Body of pancreas (tissue), 4 donors: ENCODE data around the gene CEP85L. TPM values are rescaled to one million over a fixed set of nuclear protein-coding genes. Genes with fewer than 3 reads are reported as not detected.

Experiments used
- ATAC-seq: fragments of 150-250 bp; one replicate; pipeline ENCODE4 v1.9.1; 2016
- DNase-seq, 4 donors: peaks; one replicate each; pipeline ENCODE4 v3.0.0-alpha.2; 2019
- H3K27ac ChIP-seq, 4 donors: fragments of 200-600 bp; sonication (generic); 1 replicate in 3 of 4; 2 replicates in 1 of 4; pipeline versions ENCODE4 v1.5.1 to v1.6.1; 2016 to 2019; ENCODE audit warnings: mild to moderate bottlenecking in 1 of 4, mixed read lengths in 1 of 4, moderate library complexity in 1 of 4
- H3K27me3 ChIP-seq, 2 donors: fragments of 200-600 bp; sonication (generic); one replicate each; pipeline ENCODE4 v1.6.0; 2016; ENCODE audit warnings: mild to moderate bottlenecking in 1 of 2
- H3K36me3 ChIP-seq, 2 donors: fragments of 200-600 bp; sonication (generic); replicated peaks in 1 of 2; 2 replicates each; pipeline ENCODE4 v1.5.1; 2016; ENCODE audit warnings: low read depth in 2 of 2; ENCODE audit not compliant: insufficient read depth in 1 of 2
- H3K4me1 ChIP-seq: fragments of 200-600 bp; sonication (generic); one replicate; pipeline ENCODE4 v1.6.0; 2016
- H3K4me3 ChIP-seq, 2 donors: fragments of 200-600 bp; sonication (generic); 1 replicate in 1 of 2; 2 replicates in 1 of 2; pipeline ENCODE4 v1.5.1; 2016 to 2019
- H3K9me3 ChIP-seq, 3 donors: fragments of 200-600 bp; sonication (generic); 1 replicate in 2 of 3; 2 replicates in 1 of 3; pipeline ENCODE4 v1.5.1; 2016
- CTCF ChIP-seq, 7 experiments: fragments of 450-650 bp in 4 of 7; fragments of 200-600 bp in 3 of 7; sonication (generic) in 3 of 7; IDR thresholded peaks; one replicate each; pipeline ENCODE4 v1.5.1; 2016 to 2019; ENCODE audit warnings: antibody characterized with exemption in 7 of 7
- POLR2A ChIP-seq, 3 donors: fragments of 450-650 bp; IDR thresholded peaks; one replicate each; pipeline ENCODE4 v1.6.1; 2016; ENCODE audit warnings: antibody characterized with exemption in 3 of 3, mild to moderate bottlenecking in 2 of 3
- WGBS, 2 donors: methylation state at CpG; one replicate each; pipeline ENCODE4 v1.1.5; 2017; 5-methylcytosine and 5-hydroxymethylcytosine counted together
- intact Hi-C: fragments of 100-400 bp; cut with DNase I; formaldehyde crosslinking; loops from one replicate; pipeline ENCODE4 v1.15.1; 2023
- total RNA-seq, 2 donors: library from RNA; depleted of rRNA; stranded (reverse); fragments of >200 nt; gene quantifications; one replicate each; pipeline ENCODE4 v1.1.0, GENCODE V29; 2016

The CEP85L gene
- total RNA-seq, 2 donors from 2014 or later: 8.2 to 9.9 TPM

DNA sequence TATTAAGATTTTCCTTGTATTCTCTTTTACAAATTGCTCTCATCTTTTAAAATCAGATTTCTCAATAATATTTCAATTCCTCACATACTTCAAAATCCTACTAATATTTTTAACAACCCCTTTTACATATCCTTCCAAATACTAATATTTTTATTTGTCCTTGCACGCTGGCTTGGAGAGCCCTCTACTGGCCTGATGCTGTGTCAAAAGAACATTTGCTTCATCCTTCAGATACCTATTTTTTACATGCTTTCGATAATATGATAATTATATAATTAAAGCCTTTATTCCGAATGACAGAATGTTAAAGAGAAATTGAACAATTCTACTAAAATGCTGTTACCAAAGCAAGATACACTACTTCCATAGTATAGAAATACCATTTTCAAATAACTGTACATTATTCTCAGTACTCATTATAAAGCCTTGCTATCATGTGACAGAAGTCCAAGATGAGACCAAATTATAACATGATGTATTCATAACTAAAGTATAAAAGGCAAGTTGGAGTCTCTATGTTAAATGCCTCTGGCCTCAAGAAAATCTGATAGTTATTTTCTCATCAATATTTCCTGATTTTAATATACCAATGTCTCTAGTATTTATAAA is 142.3 kb downstream of the CEP85L start:
- intact Hi-C loops: no loop called here
- TF ChIP-seq CTCF (IDR thresholded peaks at IDR 0.05): peak in 6 of 7 experiments; percentile 17 to 43 (median 35)
- no peak for TF ChIP-seq POLR2A (IDR thresholded peaks at IDR 0.05)
- H3K36me3 ChIP-seq: no peaks in the 10 kb centered on the region

GRCh38 chr6:118507636-118508035 is 143.8 kb downstream of the CEP85L start:
- ATAC-seq (no peak), DNase-seq (no peak)
- Histone ChIP-seq H3K36me3 (no peaks in the 10 kb centered on the region), H3K9me3 (no peaks in the 10 kb centered on the region), H3K4me1 (no peaks in the 10 kb centered on the region), H3K4me3 (no peak overlapping the region), H3K27me3 (no peaks in the 10 kb centered on the region), H3K27ac (no peak overlapping the region)
- WGBS, 2 donors: 94 to 96% methylated on average over 1 of the region's 1 CpG
- TF ChIP-seq POLR2A (IDR thresholded peaks at IDR 0.05): no peak
- no peak for TF ChIP-seq CTCF (IDR thresholded peaks at IDR 0.05)
- intact Hi-C loops: no loop called here

More for the DNA sequence above, 142.3 kb downstream of the CEP85L start:
- Histone ChIP-seq H3K4me3 (no peak overlapping the region), H3K27me3 (no peaks in the 10 kb centered on the region), H3K9me3 (no peaks in the 10 kb centered on the region), H3K4me1 (no peaks in the 10 kb centered on the region), H3K27ac (no peak overlapping the region)
- DNase-seq: peak in 2 of 4 donors; percentile 13 to 23
- 47 to 53% methylated on average over 3 of the region's 3 CpGs for WGBS, 2 donors
- no peak for ATAC-seq

DNA sequence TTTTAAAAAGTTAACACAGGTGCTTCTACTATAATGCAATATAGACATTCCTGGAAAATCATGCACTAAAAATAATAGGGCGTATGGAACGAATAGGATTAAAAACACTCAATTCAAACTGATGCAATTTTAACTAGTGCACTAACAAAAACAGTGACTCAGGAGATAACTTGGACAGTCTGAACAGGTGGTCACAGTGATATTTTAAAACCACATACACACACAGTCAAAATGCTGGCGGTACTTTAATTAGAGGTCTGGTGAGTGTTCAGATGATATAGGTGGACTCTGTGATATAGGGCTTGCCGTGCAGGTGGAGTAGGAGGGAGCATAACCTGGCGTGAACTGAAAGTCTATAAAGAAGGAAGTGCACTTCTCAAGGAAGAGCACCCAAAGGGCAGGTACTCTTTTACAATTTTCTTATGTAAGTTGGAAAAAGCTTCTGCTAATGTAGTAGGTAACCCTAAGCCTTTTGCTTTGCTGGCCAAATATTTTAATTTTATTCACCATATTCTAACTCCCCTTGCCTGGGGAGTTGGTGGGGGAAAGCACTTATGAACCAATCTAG is 145.2 kb downstream of the CEP85L start:
- no peak overlapping the region for H3K27ac ChIP-seq
- no peaks in the 10 kb centered on the region for H3K9me3 ChIP-seq
- intact Hi-C loops: no loop called here
- no peak for ATAC-seq
- H3K36me3 ChIP-seq: no peaks in the 10 kb centered on the region
- TF ChIP-seq CTCF (IDR thresholded peaks at IDR 0.05): no peak
- no peak for TF ChIP-seq POLR2A (IDR thresholded peaks at IDR 0.05)
- WGBS, 2 donors: 88 to 92% methylated on average over 5 of the region's 5 CpGs
- DNase-seq: no peak
- no peaks in the 10 kb centered on the region for H3K4me1 ChIP-seq
- H3K27me3 ChIP-seq: no peaks in the 10 kb centered on the region
- H3K4me3 ChIP-seq: no peak overlapping the region

DNA sequence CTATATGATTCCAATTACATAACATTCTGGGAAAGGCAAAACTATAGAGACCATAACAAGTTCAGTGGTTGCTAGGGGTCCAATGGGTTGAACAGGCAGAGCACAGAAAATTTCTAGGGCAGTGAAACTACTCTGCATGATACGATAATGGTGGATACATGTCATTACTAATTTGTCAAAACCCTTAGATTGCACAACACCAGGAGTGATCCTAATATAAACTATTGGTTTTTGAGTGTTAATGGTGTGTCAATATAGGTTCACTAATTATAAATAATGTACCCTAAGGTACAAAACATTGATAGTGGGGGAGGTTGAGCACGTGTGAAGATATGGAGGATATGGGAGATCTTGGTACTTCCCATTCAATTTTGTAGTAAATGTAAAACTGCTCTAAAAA is 145.7 kb downstream of the CEP85L start:
- ATAC-seq: no peak
- no peaks in the 10 kb centered on the region for H3K36me3 ChIP-seq
- no peaks in the 10 kb centered on the region for H3K27me3 ChIP-seq
- H3K27ac ChIP-seq: no peak overlapping the region
- no peak overlapping the region for H3K4me3 ChIP-seq
- DNase-seq: no peak
- no peaks in the 10 kb centered on the region for H3K4me1 ChIP-seq
- intact Hi-C loops: no loop called here
- TF ChIP-seq POLR2A (IDR thresholded peaks at IDR 0.05) (no peak), CTCF (IDR thresholded peaks at IDR 0.05) (no peak)
- no peaks in the 10 kb centered on the region for H3K9me3 ChIP-seq
- 89 to 97% methylated on average over 2 of the region's 2 CpGs for WGBS, 2 donors

DNA sequence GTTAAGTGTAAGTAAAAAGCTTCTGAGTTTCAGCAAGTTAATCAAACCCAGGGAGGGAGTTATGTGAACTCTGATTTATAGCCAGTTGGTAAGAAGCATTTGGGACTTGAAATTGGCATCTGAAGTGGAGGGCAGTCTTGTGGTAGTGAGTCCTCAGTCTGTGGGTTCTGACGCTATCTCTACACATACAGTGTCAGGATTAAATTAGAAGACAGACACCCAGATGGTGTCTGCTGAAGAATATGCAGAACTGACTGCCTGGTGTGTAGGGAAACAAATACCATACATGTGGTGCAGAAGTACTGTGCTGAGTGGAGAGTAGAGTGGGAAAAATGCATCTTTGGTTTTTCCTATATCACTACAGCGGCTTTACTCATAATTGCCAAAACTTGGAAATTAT is 146.8 kb downstream of the CEP85L start:
- H3K4me3 ChIP-seq: no peak overlapping the region
- H3K4me1 ChIP-seq: no peaks in the 10 kb centered on the region
- ATAC-seq (no peak), DNase-seq (no peak)
- no peaks in the 10 kb centered on the region for H3K9me3 ChIP-seq
- no peaks in the 10 kb centered on the region for H3K27me3 ChIP-seq
- intact Hi-C loops: no loop called here
- TF ChIP-seq POLR2A (IDR thresholded peaks at IDR 0.05) (no peak), CTCF (IDR thresholded peaks at IDR 0.05) (no peak)
- H3K36me3 ChIP-seq: no peaks in the 10 kb centered on the region
- H3K27ac ChIP-seq: no peak overlapping the region
- 93 to 100% methylated on average over 2 of the region's 2 CpGs for WGBS, 2 donors
